Hepatocyte (in vitro differentiated cells): Measurements from ENCODE around the gene ATP1A4. TPM values are rescaled to one million over a fixed set of nuclear protein-coding genes. Genes with fewer than 3 reads are reported as not detected.
A peak's percentile ranks its signal among the peaks of the same experiment; 100 is the strongest.

Experiments
- DNase-seq: peaks from one replicate; pipeline ENCODE4 v3.0.0-alpha.2; 2016; ENCODE audit warnings: low spot score
- H2AFZ ChIP-seq: fragments of 200-600 bp; sonication (generic); 2 replicates; pipeline ENCODE4 v1.6.0; 2016; ENCODE audit warnings: antibody characterized with exemption, mild to moderate bottlenecking
- H3K27ac ChIP-seq: fragments of 200-600 bp; sonication (generic); 2 replicates; pipeline ENCODE4 v1.5.1; 2016; ENCODE audit warnings: mild to moderate bottlenecking
- H3K27me3 ChIP-seq: fragments of 200-600 bp; sonication (generic); 2 replicates; pipeline ENCODE4 v1.6.1; 2016
- H3K36me3 ChIP-seq: fragments of 200-600 bp; sonication (generic); replicated peaks from 2 replicates; pipeline ENCODE4 v1.5.1; 2016; ENCODE audit warnings: low read depth; ENCODE audit not compliant: insufficient read depth
- H3K4me1 ChIP-seq: fragments of 200-600 bp; sonication (generic); 2 replicates; pipeline ENCODE4 v1.5.1; 2016; ENCODE audit warnings: mild to moderate bottlenecking, moderate library complexity; ENCODE audit not compliant: insufficient read depth
- H3K4me2 ChIP-seq: fragments of 200-600 bp; sonication (generic); 2 replicates; pipeline ENCODE4 v1.6.0; 2016
- H3K4me3 ChIP-seq: fragments of 200-600 bp; sonication (generic); 2 replicates; pipeline ENCODE4 v1.5.1; 2016; ENCODE audit warnings: mild to moderate bottlenecking
- H3K79me2 ChIP-seq: fragments of 200-600 bp; sonication (generic); 2 replicates; pipeline ENCODE4 v1.6.0; 2017; ENCODE audit warnings: mild to moderate bottlenecking
- H3K9me2 ChIP-seq: fragments of 200-600 bp; sonication (generic); replicated peaks from 2 replicates; pipeline ENCODE4 v1.6.0; 2017; ENCODE audit warnings: mild to moderate bottlenecking; ENCODE audit not compliant: insufficient read depth
- H3K9me3 ChIP-seq: fragments of 200-600 bp; sonication (generic); 2 replicates; pipeline ENCODE4 v1.5.1; 2016; ENCODE audit warnings: low read depth, mild to moderate bottlenecking
- H4K20me1 ChIP-seq: fragments of 200-600 bp; sonication (generic); 2 replicates; pipeline ENCODE4 v1.6.0; 2016; ENCODE audit warnings: mild to moderate bottlenecking; ENCODE audit not compliant: insufficient read depth, poor library complexity, severe bottlenecking
- CTCF ChIP-seq: fragments of 200-600 bp; sonication (generic); IDR thresholded peaks from 2 replicates; pipeline ENCODE4 v1.5.1; 2016; ENCODE audit warnings: antibody characterized with exemption, mild to moderate bottlenecking; ENCODE audit not compliant: poor library complexity
- EZH2 ChIP-seq: fragments of 200-600 bp; sonication (generic); IDR thresholded peaks from 2 replicates; pipeline ENCODE4 v1.6.1; 2016; ENCODE audit warnings: antibody characterized with exemption, mild to moderate bottlenecking, borderline replicate concordance
- EZH2phosphoT487 ChIP-seq: fragments of 200-600 bp; sonication (generic); IDR thresholded peaks from one replicate; pipeline ENCODE4 v1.6.1; 2018; ENCODE audit warnings: antibody characterized with exemption, mild to moderate bottlenecking, low read depth, moderate library complexity; ENCODE audit not compliant: unreplicated experiment, severe bottlenecking
- WGBS: methylation state at CpG from one replicate; pipeline ENCODE4 v1.1.6; 2016; ENCODE audit warnings: low lambda C conversion rate; ENCODE audit errors: missing lambda C conversion rate; 5-methylcytosine and 5-hydroxymethylcytosine counted together
- polyA plus RNA-seq: library from polyadenylated mRNA; unstranded; fragments of >200 nt; fragmentation: Nextera tagmentation; extraction: Ambion mirVana; gene quantifications from 2 replicates; pipeline ENCODE4 v1.2.1, GENCODE V29; 2016
- total RNA-seq: library from RNA; depleted of rRNA; stranded (reverse); fragments of >200 nt; gene quantifications from 2 replicates; pipeline ENCODE4 v1.2.3, GENCODE V29; 2014

The ATP1A4 gene
- total and polyA plus RNA-seq, 2 experiments from 2014 or later, result 0.45 to 4.4 TPM

GRCh38 chr1:160116283-160117147 lies 34.9 kb upstream of the ATP1A4 start:
- no peaks in the 10 kb centered on the region for H3K27me3 ChIP-seq
- H2AFZ ChIP-seq, result no peak overlapping the region
- no peaks in the 10 kb centered on the region for H3K36me3 ChIP-seq
- no peaks in the 10 kb centered on the region for H4K20me1 ChIP-seq
- H3K9me3 ChIP-seq, result no peaks in the 10 kb centered on the region
- no peaks in the 10 kb centered on the region for H3K9me2 ChIP-seq
- WGBS, result 83% methylated on average over 12 of the region's 12 CpGs
- peaks cover 38% of the 10 kb centered on the region for H3K4me1 ChIP-seq
- H3K4me3 ChIP-seq, result no peak overlapping the region
- DNase-seq, result no peak
- H3K79me2 ChIP-seq, result no peaks in the 10 kb centered on the region
- no peak for TF ChIP-seq CTCF
- no peak for TF ChIP-seq EZH2
- no peak for TF ChIP-seq EZH2phosphoT487
- no peak overlapping the region for H3K27ac ChIP-seq
- H3K4me2 ChIP-seq, result peak overlapping the region; percentile 65

GRCh38 chr1:160117300-160117699 lies 34.1 kb upstream of the ATP1A4 start:
- no peak for DNase-seq
- no peak overlapping the region for H3K4me3 ChIP-seq
- H3K79me2 ChIP-seq, result no peaks in the 10 kb centered on the region
- H3K9me3 ChIP-seq, result no peaks in the 10 kb centered on the region
- H3K9me2 ChIP-seq, result no peaks in the 10 kb centered on the region
- no peaks in the 10 kb centered on the region for H3K36me3 ChIP-seq
- H4K20me1 ChIP-seq, result no peaks in the 10 kb centered on the region
- peak overlapping the region; percentile 65 for H3K4me2 ChIP-seq
- TF ChIP-seq EZH2phosphoT487 (no peak), CTCF (no peak), EZH2 (no peak)
- H2AFZ ChIP-seq, result no peak overlapping the region
- peaks cover 38% of the 10 kb centered on the region for H3K4me1 ChIP-seq
- peak overlapping the region; percentile 9 for H3K27ac ChIP-seq
- no peaks in the 10 kb centered on the region for H3K27me3 ChIP-seq
- 29% methylated on average over 1 of the region's 1 CpG for WGBS

GRCh38 chr1:160117709-160118183 lies 33.7 kb upstream of the ATP1A4 start:
- H3K4me2 ChIP-seq, result peak overlapping the region; percentile 65
- peak overlapping the region; percentile 9 for H3K27ac ChIP-seq
- H3K4me1 ChIP-seq, result peaks cover 38% of the 10 kb centered on the region
- H3K9me3 ChIP-seq, result no peaks in the 10 kb centered on the region
- no peaks in the 10 kb centered on the region for H3K79me2 ChIP-seq
- H3K4me3 ChIP-seq, result no peak overlapping the region
- TF ChIP-seq EZH2, result no peak
- no peak for TF ChIP-seq CTCF
- no peak for TF ChIP-seq EZH2phosphoT487
- 31% methylated on average over 8 of the region's 8 CpGs for WGBS
- H3K36me3 ChIP-seq, result no peaks in the 10 kb centered on the region
- DNase-seq, result peak; percentile 65
- no peaks in the 10 kb centered on the region for H3K27me3 ChIP-seq
- H3K9me2 ChIP-seq, result no peaks in the 10 kb centered on the region
- no peak overlapping the region for H2AFZ ChIP-seq
- H4K20me1 ChIP-seq, result no peaks in the 10 kb centered on the region
